Lung microvascular endothelial cell (primary cell): ENCODE measurements around the gene SERINC4. TPM values are rescaled to one million over a fixed set of nuclear protein-coding genes. Genes with fewer than 3 reads are reported as not detected.
A peak's percentile ranks its signal among the peaks of the same experiment; 100 is the strongest.

ENCODE experiments used
- DNase-seq, 2 donors: peaks; one replicate each; pipeline versions ENCODE4 v3.0.0 to v3.0.0-alpha.2; 2010; ENCODE audit warnings: low read depth in 2 of 2
- total RNA-seq: library from RNA; depleted of rRNA; stranded (reverse); fragments of >200 nt; gene quantifications from 2 replicates; pipeline ENCODE4 v1.2.1, GENCODE V29; 2014

The SERINC4 gene
- total RNA-seq, 1 donor from 2014 or later: not detected

DNA sequence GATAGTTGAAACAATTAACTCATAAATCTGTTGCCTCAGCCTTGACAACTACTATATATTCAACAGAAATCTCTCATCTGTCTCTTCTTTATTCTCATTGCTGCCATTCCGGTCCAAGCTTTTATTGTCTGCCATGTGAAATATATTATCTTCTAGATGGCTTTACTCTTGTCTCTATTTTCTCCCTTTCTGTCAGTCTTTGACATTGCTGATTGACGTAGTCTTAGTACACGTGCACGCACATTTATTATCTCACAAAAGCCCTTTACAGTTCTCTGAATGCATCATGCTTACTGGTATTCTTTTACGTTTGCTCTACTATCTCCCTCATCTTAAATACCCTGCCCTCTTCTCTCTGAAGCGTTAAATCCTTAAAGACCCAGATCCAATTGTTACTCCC, 48.1 kb downstream of the SERINC4 start:
- DNase-seq: no peak

DNA sequence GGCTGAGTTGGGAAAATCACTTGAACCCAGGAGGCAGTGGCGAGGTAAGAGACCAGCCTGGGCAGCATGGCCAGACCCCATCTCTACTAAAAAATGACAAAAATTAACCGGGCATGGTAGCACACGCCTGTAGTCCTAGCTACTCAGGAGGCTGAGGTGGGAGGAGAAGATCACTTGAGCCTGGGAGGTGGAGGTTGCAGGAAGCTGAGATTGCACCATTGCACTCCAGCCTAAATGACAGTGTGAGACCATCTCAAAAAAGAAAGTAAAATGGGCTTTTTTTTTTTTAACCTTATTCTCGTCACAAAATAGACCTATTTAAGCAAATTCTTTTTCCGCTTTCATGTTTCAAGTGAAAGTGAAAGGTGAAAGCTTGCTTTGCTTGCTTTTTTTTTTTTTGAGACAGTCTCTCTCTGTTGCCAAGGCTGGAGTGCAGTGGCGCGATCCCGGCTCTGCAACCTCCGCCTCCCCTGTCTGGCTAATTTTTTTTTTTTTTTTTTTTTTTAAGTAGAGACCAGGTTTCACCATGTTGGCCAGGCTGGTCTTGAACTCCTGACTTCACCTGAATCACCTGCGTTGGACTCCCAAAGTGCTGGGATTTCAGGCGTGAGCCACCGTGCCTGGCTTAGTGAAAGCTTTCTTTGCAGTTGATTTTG, 50.2 kb downstream of the SERINC4 start:
- peak; percentile 18 to 56 for DNase-seq

DNA sequence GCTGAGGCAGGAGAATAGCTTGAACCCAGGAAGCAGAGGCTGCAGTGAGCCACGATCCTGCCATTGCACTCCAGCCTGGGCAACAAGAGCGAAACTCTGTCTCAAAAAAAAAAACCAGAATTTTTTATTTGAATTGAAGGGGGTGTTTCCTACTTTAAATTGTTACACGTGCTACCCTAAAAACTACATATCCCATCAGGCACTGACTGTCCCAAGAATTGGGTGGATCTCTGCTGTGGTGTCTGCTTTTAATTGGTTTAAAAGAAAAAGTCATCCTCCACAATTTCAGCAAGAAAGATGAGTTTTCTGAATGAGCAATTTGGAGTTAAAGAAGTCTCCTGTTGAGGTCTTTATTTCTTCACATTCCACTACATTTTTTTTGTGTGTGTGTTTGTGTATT, 51.6 kb downstream of the SERINC4 start:
- DNase-seq: peak; percentile 7 to 37

DNA sequence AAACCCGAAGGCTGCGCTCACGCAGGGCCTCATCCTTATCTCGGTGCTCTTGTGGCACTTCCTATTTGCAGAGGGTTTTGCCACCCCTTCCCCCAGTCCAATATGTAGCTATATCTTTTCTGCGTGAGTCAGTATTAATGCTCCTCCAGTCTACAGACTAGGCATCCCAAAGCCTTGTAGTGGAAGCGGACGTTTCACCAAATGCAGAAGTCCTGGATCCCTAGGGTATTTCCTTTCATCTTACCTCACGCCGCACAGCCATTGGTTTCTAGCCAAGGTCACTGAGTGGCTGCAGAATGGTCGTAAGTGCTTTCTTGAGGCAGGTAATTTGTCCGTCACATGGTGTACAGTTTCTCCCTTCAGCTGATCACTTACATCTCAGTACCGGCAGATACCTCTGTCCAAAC, 53.1 kb downstream of the SERINC4 start:
- DNase-seq: peak; percentile 15 to 49

DNA sequence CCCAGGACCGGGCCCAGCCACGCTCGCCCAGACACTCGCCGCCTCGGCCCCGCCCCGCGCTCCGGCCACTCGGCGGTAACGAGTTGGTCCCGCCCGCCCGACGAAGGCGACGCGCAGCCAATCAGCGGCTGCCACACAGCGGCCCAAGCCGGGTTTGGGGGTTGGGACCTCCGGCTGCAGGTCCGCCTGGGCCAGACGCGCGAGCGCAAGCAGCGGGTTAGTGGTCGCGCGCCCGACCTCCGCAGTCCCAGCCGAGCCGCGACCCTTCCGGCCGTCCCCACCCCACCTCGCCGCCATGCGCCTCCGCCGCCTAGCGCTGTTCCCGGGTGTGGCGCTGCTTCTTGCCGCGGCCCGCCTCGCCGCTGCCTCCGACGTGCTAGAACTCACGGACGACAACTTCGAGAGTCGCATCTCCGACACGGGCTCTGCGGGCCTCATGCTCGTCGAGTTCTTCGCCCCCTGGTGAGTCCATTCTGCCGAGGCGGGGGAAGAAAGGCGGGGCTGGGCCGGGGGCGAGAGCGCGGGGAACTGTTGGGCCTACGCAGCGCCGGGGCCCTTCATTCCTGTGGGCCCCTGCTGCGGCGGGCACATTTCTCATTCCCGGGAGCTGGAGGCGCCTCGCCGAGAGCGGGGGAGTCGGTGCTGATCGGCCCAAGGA, 53.6 kb downstream of the SERINC4 start, which contains the start of gene PDIA3:
TSS of gene PDIA3 (plus strand) at position 194 of the 658 bp plus-strand sequence. CDS start at position 296, 102 bp downstream.
- DNase-seq: peak; percentile 95 to 97

Other genes with a start within 250 kb of the SERINC4 start
- gene PPIP5K1, start 210.0 kb downstream of the SERINC4 start, total RNA-seq: 6.8 and 7.5 TPM in 2 replicates
- gene CKMT1B, start 206.2 kb downstream of the SERINC4 start, total RNA-seq: not detected in 2 replicates
- not detected in 2 replicates for gene STRC, start 181.4 kb downstream of the SERINC4 start, total RNA-seq
- gene CATSPER2, start 151.4 kb downstream of the SERINC4 start, total RNA-seq: 0.22 and 0.40 TPM in 2 replicates
- gene CKMT1A, start 106.4 kb downstream of the SERINC4 start, total RNA-seq: not detected in 2 replicates
- gene PDIA3, start 53.8 kb downstream of the SERINC4 start, total RNA-seq: 113 and 115 TPM in 2 replicates
- gene ELL3, start 23.3 kb downstream of the SERINC4 start, total RNA-seq: 1.5 and 1.8 TPM in 2 replicates
- gene SERF2, start 7.9 kb downstream of the SERINC4 start, total RNA-seq: 285 and 360 TPM in 2 replicates
- 4.4 and 6.3 TPM in 2 replicates for gene HYPK, start 379 bp upstream of the SERINC4 start, total RNA-seq
- gene MFAP1, start 24.5 kb upstream of the SERINC4 start, total RNA-seq: 14.4 and 20.8 TPM in 2 replicates
- gene WDR76, start 26.8 kb upstream of the SERINC4 start, total RNA-seq: 3.2 and 5.4 TPM in 2 replicates